K562 (cell line): ENCODE data around the gene SH3RF1. TPM values are rescaled to one million over a fixed set of nuclear protein-coding genes. Genes with fewer than 3 reads are reported as not detected.

Source experiments
- BRD9 ChIP-seq: fragments of 450-650 bp; IDR thresholded peaks from 2 replicates; pipeline ENCODE4 v1.6.1; 2018; ENCODE audit warnings: low read depth; ENCODE audit not compliant: partially characterized antibody
- CEBPG ChIP-seq, 3 experiments: fragments of 200-800 bp in 1 of 3; sonication (Bioruptor generic) in 1 of 3; sonication (generic) in 1 of 3; formaldehyde crosslinking in 1 of 3; IDR thresholded peaks in 2 of 3; conservative IDR thresholded peaks in 1 of 3; 2 replicates each; pipeline versions ENCODE4 v1.6.1 to v1.8.0; 2016 to 2022; ENCODE audit warnings: missing compliant biosample characterization in 2 of 3, missing genetic modification characterization in 2 of 3, mild to moderate bottlenecking in 1 of 3, missing genetic modification reagents in 1 of 3
- CREB5 ChIP-seq: fragments of 250-450 bp; sonication (Bioruptor Pico); IDR thresholded peaks from 2 replicates; pipeline ENCODE4 v1.5.0; 2020; ENCODE audit warnings: mild to moderate bottlenecking
- HLTF ChIP-seq: fragments of 450-650 bp; IDR thresholded peaks from 2 replicates; pipeline ENCODE4 v1.6.1; 2016
- JUND ChIP-seq, 2 experiments: IDR thresholded peaks; 2 replicates in 1 of 2; 3 replicates in 1 of 2; pipeline ENCODE4 v1.6.1; 2011; ENCODE audit warnings: borderline replicate concordance in 2 of 2, low read depth in 2 of 2, low read length in 2 of 2, improper control_type of control experiment in 1 of 2, missing biosample characterization in 1 of 2, missing genetic modification characterization in 1 of 2, missing genetic modification reagents in 1 of 2
- NELFE ChIP-seq: IDR thresholded peaks from 2 replicates; pipeline ENCODE4 v1.6.1; 2011; ENCODE audit warnings: mild to moderate bottlenecking; ENCODE audit not compliant: insufficient read depth, insufficient read length
- SMARCE1 ChIP-seq: fragments of 450-650 bp; IDR thresholded peaks from 2 replicates; pipeline ENCODE4 v1.7.1; 2016; ENCODE audit warnings: mild to moderate bottlenecking
- THRB ChIP-seq: fragments of 450-650 bp; formaldehyde crosslinking; conservative IDR thresholded peaks from 2 replicates; pipeline ENCODE4 v1.4.0; 2022; ENCODE audit warnings: mild to moderate bottlenecking, missing genetic modification characterization
- ZNF318 ChIP-seq, 2 experiments: fragments of 450-650 bp; IDR thresholded peaks; 2 replicates each; pipeline ENCODE4 v1.6.1; 2016; ENCODE audit warnings: mild to moderate bottlenecking in 2 of 2, borderline replicate concordance in 1 of 2, low read depth in 1 of 2, moderate library complexity in 1 of 2
- polyA plus RNA-seq, 8 experiments: library from polyadenylated mRNA; depleted of rRNA in 4 of 8; stranded (reverse) in 5 of 8; unstranded in 3 of 8; fragments of >200 nt; fragmentation: Nextera tagmentation in 2 of 8; fragmentation: Illumina TruSeq in 1 of 8; extraction: Ambion mirVana in 2 of 8; extraction: Trizol in 1 of 8; gene quantifications; 2 replicates each; pipeline versions ENCODE4 v1.2.1 to v1.2.3, GENCODE V29; 2011 to 2014; ENCODE audit warnings: inconsistent platforms in 1 of 8, missing spikeins in 1 of 8
- total RNA-seq, 7 experiments: library from RNA; depleted of rRNA in 6 of 7; stranded (reverse); fragments of >200 nt in 6 of 7; fragmentation: Illumina TruSeq in 2 of 7; extraction: Trizol in 2 of 7; gene quantifications; 2 replicates each; pipeline versions ENCODE4 v1.2.1 to v1.2.3, GENCODE V29; 2011 to 2021; ENCODE audit warnings: low replicate concordance in 1 of 7

Gene SH3RF1
- total and polyA plus RNA-seq, 9 of the 15 experiments (the other 6 are each of a cell fraction or from before 2014, with no cell fraction given) = 0.04 to 0.16 (median 0.11) TPM; not detected in 6

- TF ChIP-seq JUND (IDR thresholded peaks at IDR 0.05; ENCODE audit: borderline replicate concordance, low read depth, low read length) (no peak), JUND (tag; IDR thresholded peaks at IDR 0.05; ENCODE audit: borderline replicate concordance, low read depth, low read length) (no peak), BRD9 (no peak), THRB (CRISPR knock-in tag) (no peak), NELFE (no peak), CREB5 (CRISPR knock-in tag) (no peak), HLTF (no peak), CEBPG (CRISPR knock-in tag; IDR thresholded peaks at IDR 0.05) (no peak), CEBPG (tag; conservative IDR thresholded peaks at IDR 0.05 in 1 of 2, IDR thresholded peaks at IDR 0.05 in 1 of 2) (0 out of 4 replicates have a peak, but pooled peaks of 1 of the 2 experiments have one; percentile 19), ZNF318 (IDR thresholded peaks at IDR 0.05; ENCODE audit: borderline replicate concordance in 1 of 2, low read depth in 1 of 2) (no peak), SMARCE1 (no peak)
Measured at GRCh38 chr4:169286562-169287301, 16.0 kb upstream of the SH3RF1 start (continued).
